ENCODE data around the gene HS3ST5. TPM values are rescaled to one million over a fixed set of nuclear protein-coding genes. Genes with fewer than 3 reads are reported as not detected.

HS3ST5 gene
- total RNA-seq, 2 donors from 2014 or later: 0.05 to 0.16 TPM

DNA sequence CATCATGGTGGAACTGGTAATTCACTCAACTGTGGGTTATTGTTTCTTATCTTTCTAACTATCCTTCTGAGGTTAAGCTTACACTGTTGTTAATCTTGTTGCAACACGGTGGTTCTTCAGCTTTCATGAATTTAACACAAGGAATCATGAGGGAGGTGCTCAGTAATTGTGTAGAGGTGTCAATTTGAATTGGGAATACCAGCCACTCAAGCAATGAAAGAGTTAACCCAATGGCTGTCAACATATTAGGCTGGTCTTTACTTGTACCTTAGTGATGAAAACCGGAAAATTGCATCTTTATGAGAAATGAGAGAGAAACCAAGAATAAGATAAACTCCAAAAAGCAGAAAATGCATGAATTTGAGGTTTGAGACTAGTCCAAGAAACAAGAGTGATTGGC is 95.7 kb downstream of the HS3ST5 start:
- no peaks in the 10 kb centered on the region for H3K27me3 ChIP-seq
- no peak overlapping the region for H3K9ac ChIP-seq (ENCODE audit: low read depth in 2 of 2, low read length in 2 of 2)
- no peaks in the 10 kb centered on the region for H3K4me1 ChIP-seq
- intact Hi-C loops (cut with DNase I): no loop called here
- no peak for DNase-seq
- no peak for TF ChIP-seq CTCF (IDR thresholded peaks at IDR 0.05)
- H3K36me3 ChIP-seq: no peaks in the 10 kb centered on the region
- H3K4me3 ChIP-seq: no peak overlapping the region
- no peaks in the 10 kb centered on the region for H3K9me3 ChIP-seq
- H3K27ac ChIP-seq: no peak overlapping the region

- H3K4me3 ChIP-seq: no peak overlapping the region
- no peak for TF ChIP-seq CTCF (IDR thresholded peaks at IDR 0.05)
- DNase-seq: no peak
- intact Hi-C loops (cut with DNase I): no loop called here
- no peak overlapping the region for H3K9ac ChIP-seq (ENCODE audit: low read depth in 2 of 2, low read length in 2 of 2)
- no peak overlapping the region for H3K27ac ChIP-seq
- H3K36me3 ChIP-seq: no peaks in the 10 kb centered on the region
- H3K9me3 ChIP-seq: no peaks in the 10 kb centered on the region
- no peaks in the 10 kb centered on the region for H3K4me1 ChIP-seq
- no peaks in the 10 kb centered on the region for H3K27me3 ChIP-seq
Measured at GRCh38 chr6:114240796-114241195, 102.0 kb downstream of the HS3ST5 start.

DNA sequence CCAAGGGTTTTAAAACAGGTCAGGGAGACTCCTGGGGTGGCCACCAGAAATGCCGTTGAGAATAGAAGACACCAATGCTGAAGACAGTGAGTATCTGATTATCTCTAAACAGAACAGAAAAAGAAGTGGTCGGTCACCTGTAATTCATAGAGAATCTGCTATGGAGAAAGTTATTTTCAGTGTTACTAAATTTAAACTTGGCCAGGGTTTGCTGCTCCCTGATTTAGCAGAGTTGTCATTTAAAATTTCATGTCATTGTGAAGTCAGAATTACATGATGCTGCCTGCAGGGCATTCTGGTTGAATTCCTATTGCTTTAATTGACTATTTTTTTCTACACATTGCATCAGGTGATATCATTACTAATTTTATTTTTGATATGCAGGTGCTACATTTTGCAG is 114.1 kb downstream of the HS3ST5 start:
- H3K9me3 ChIP-seq: no peaks in the 10 kb centered on the region
- H3K9ac ChIP-seq (ENCODE audit: low read depth in 2 of 2, low read length in 2 of 2): no peak overlapping the region
- no peaks in the 10 kb centered on the region for H3K36me3 ChIP-seq
- no peak for DNase-seq
- no peak overlapping the region for H3K4me3 ChIP-seq
- no peak overlapping the region for H3K27ac ChIP-seq
- H3K27me3 ChIP-seq: no peaks in the 10 kb centered on the region
- TF ChIP-seq CTCF (IDR thresholded peaks at IDR 0.05): no peak
- H3K4me1 ChIP-seq: no peaks in the 10 kb centered on the region
- intact Hi-C loops (cut with DNase I): no loop called here

DNA sequence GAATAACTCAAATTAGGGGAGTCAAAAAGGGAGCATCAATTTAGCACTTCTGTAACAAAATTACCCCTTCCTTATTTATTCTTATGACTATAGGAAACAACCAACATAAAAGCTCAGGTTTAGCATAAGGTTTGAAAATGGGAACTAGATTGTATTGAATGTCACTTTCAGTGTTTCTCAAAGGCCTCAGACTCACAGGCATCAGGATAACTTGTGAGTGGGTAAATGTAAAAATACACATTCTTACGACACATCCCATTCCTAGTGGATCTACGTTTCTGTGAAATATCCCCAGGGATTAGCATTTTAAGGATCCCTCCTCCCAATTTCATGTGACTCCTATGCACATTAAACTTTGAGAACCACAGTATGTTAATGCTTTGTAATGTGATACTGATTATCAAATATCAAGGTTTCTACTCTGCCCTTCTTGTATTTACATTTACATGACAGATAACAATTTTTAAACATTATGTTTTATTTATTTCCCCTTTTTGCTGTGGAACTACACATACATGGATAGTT is 114.8 kb downstream of the HS3ST5 start:
- H3K9ac ChIP-seq (ENCODE audit: low read depth in 2 of 2, low read length in 2 of 2): no peak overlapping the region
- intact Hi-C loops (cut with DNase I): no loop called here
- no peak for DNase-seq

GRCh38 chr6:114220241-114220640 is 122.6 kb downstream of the HS3ST5 start:
- Histone ChIP-seq H3K4me3 (no peak overlapping the region), H3K9me3 (no peaks in the 10 kb centered on the region), H3K36me3 (no peaks in the 10 kb centered on the region), H3K9ac (ENCODE audit: low read depth in 2 of 2, low read length in 2 of 2) (no peak overlapping the region), H3K4me1 (no peaks in the 10 kb centered on the region), H3K27ac (no peak overlapping the region), H3K27me3 (no peaks in the 10 kb centered on the region)
- no peak for DNase-seq
- TF ChIP-seq CTCF (IDR thresholded peaks at IDR 0.05): no peak
- intact Hi-C loops (cut with DNase I): no loop called here

More for the DNA sequence above, 114.8 kb downstream of the HS3ST5 start:
- no peak overlapping the region for H3K27ac ChIP-seq
- TF ChIP-seq CTCF (IDR thresholded peaks at IDR 0.05): no peak
- no peaks in the 10 kb centered on the region for H3K27me3 ChIP-seq
- no peaks in the 10 kb centered on the region for H3K36me3 ChIP-seq
- H3K4me3 ChIP-seq: no peak overlapping the region
- H3K9me3 ChIP-seq: no peaks in the 10 kb centered on the region
- H3K4me1 ChIP-seq: no peaks in the 10 kb centered on the region

All from colonic mucosa (tissue), 4 donors.